GM12864 (cell line): ENCODE data around the gene C12orf42.
"Not testable (repeated sequence)": the region's sequence is repeated elsewhere in the genome, so short reads cannot be mapped to it uniquely, and the experiment has no call there.

ENCODE experiments used
- DNase-seq: peaks from one replicate; pipeline ENCODE4 v3.0.0-alpha.2; 2011; ENCODE audit warnings: low read depth
- H3K4me3 ChIP-seq: 2 replicates; pipeline ENCODE4 v1.5.1; 2011; ENCODE audit warnings: mild to moderate bottlenecking, low read depth, low read length, control low read depth
- TF ChIP-seq, protein P1 (sequence below): IDR thresholded peaks from 2 replicates; pipeline ENCODE4 v1.5.1; 2011; ENCODE audit warnings: low read depth, mild to moderate bottlenecking, moderate library complexity, low read length, control low read depth, inconsistent platforms; ENCODE audit errors: missing control alignments

C12orf42 gene

DNA sequence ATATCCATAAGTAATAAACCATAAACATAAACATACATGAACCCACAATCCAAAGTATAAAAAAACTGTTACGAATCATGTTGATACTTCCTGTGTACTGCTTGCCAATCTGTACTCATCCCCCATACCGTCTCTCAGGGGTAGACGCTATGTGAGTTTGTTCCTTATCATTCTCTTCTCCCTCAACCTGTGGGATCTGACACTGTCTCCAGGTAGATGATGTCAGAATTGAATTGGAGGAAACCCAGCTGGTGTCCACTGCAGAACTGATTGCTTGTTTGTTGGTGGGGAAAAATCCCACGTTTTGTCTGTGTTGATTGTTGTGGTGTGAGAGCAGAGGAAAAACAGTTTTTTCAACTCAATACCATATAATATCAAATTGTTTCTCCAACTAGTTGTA is 50.8 kb downstream of the C12orf42 start:
- no peak for DNase-seq
- TF ChIP-seq, protein P1, sequence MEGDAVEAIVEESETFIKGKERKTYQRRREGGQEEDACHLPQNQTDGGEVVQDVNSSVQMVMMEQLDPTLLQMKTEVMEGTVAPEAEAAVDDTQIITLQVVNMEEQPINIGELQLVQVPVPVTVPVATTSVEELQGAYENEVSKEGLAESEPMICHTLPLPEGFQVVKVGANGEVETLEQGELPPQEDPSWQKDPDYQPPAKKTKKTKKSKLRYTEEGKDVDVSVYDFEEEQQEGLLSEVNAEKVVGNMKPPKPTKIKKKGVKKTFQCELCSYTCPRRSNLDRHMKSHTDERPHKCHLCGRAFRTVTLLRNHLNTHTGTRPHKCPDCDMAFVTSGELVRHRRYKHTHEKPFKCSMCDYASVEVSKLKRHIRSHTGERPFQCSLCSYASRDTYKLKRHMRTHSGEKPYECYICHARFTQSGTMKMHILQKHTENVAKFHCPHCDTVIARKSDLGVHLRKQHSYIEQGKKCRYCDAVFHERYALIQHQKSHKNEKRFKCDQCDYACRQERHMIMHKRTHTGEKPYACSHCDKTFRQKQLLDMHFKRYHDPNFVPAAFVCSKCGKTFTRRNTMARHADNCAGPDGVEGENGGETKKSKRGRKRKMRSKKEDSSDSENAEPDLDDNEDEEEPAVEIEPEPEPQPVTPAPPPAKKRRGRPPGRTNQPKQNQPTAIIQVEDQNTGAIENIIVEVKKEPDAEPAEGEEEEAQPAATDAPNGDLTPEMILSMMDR: no peak
- no peak overlapping the region for H3K4me3 ChIP-seq

DNA sequence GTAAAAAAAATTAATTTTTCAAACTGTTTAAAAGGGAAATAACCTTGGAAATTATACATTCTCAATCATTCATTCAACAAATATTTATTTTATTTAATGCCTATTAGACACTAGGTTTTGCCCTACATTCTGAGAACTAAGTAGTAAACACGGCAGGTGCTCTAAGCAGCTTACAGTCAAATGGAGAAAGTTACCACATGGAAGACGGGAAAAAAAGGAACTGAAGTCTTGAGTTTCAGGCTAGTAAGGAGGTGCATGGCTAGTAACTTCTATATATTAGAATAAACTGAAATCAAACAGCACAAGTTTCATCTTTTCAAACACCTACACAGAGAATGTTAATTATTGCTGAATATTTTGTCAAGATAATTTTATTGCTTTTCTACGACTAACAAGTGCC is 52.9 kb downstream of the C12orf42 start:
- DNase-seq: no peak
- H3K4me3 ChIP-seq: no peak overlapping the region
- TF ChIP-seq, protein P1: no peak

DNA sequence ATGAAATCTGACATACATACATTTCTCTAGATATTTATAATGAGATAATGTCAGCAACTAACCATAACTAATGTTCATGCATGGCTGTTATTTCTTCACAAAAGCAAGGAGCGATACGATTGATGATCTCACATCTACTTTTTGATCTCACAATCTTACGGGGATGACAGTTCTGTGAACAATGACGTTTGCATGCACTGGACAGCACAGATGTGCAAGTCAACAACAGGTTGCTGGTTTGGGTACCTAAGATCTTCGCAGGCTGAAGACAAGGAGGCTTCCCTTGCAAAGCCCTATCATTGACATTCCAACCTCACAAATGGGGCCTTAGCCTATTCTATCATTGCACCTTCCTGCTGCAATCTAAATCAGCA is 53.6 kb downstream of the C12orf42 start:
- TF ChIP-seq, protein P1: no peak
- no peak overlapping the region for H3K4me3 ChIP-seq
- DNase-seq: no peak

DNA sequence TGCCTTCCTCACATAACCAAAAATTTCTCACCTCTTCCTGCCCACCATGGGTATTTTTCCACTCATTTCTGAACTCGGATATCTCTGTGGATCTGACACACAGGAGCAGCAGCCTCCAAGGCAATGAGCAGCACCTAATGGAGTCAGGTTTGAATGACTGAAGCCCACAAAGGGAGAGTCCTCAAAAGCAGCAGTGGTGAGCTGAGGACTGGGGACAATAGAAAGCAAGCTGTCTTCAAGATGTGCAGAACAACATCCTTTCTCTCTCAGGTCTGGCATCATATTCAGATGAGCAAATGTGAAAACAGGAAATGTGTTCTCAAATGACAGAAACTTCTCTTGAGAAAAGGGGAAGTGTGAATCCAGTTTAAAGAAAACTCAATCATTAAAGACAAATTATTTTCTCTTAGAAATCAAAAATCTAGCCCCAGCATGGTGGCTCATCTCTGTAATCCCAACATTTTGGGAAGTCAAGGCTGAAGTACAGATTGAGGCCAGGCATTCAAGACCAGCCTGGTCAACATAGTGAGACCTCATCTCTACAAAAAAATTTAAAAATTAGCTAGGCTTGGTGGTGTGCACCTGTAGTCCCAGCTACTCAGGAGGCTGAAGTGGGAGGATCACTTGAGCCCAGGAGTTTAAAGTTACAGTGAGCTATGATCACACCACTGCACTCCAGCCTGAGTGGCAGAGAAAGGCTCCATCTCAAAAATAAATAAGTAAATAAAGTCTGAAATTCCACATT is 54.2 kb downstream of the C12orf42 start:
- peak; percentile 92 for DNase-seq
- H3K4me3 ChIP-seq: peak overlapping the region; percentile 10; the same call in 1 of the 2 replicates
- TF ChIP-seq, protein P1: no peak

DNA sequence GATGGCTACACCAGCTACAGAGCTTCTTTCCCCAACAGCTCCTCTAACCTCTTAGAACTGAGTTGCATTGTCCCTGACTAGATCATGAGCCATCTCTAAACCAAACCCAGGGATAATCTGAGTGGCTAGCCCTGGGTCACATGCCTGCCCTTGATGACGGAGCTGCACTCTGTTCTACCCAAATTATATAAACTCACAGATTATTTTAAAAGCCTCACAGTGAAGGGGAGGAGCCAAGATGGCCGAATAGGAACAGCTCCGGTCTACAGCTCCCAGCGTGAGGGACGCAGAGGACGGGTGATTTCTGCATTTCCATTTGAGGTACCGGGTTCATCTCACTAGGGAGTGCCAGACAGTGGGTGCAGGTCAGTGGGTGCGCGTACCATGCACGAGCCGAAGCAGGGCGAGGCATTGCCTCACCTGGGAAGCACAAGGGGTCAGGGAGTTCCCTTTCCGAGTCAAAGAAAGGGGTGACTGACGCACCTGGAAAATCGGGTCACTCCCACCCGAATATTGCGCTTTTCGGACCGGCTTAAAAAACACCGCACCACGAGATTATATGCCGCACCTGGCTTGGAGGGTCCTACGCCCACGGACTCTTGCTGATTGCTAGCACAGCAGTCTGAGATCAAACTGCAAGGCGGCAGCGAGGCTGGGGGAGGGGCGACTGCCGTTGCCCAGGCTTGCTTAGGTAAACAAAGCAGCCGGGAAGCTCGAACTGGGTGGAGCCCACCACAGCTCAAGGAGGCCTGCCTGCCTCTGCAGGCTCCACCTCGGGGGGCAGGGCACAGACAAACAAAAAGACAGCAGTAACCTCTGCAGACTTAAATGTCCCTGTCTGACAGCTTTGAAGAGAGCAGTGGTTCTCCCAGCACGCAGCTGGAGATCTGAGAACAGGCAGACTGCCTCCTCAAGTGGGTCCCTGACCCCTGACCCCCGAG is 61.3 kb downstream of the C12orf42 start:
- not testable (repeated sequence) for DNase-seq, H3K4me3 ChIP-seq

DNA sequence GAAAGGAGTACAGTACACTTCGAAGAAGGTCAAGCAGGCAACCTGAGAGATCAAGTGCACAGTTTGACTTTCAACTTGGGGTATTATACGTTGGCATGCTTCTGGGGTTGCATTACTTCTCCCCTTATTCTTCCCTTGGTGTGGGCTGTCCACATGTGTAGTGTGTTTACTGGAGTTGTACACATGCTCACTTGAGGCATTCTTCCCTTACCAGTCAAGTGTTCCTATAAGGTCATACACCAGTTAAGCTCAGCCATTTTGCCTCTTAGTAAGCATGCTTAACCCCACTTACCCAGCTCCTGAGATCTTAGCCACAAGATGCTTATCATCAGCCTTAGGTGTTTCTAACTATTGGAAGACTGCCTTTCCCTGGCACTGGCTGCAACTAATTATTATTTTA is 63.8 kb downstream of the C12orf42 start:
- TF ChIP-seq, protein P1: no peak
- H3K4me3 ChIP-seq: no peak overlapping the region
- no peak for DNase-seq

DNA sequence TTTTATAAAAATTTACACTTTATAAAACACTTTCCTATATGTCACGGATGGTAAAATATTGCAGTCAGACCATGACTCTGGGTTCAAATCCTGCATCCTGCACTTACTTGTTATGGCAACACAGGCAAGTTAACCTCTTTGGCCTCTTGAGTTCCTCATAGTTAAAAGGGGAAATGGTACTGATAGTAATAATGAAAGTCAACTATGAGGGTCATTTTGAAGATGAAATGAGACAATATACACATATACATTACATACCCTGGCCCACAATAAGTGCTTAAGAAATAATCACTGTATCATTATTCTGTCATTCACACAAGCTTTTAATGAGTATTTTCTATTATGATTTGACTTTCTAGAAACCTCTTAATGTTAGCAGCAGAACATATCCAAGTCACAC is 64.4 kb downstream of the C12orf42 start:
- TF ChIP-seq, protein P1: no peak
- no peak for DNase-seq
- H3K4me3 ChIP-seq: no peak overlapping the region

DNA sequence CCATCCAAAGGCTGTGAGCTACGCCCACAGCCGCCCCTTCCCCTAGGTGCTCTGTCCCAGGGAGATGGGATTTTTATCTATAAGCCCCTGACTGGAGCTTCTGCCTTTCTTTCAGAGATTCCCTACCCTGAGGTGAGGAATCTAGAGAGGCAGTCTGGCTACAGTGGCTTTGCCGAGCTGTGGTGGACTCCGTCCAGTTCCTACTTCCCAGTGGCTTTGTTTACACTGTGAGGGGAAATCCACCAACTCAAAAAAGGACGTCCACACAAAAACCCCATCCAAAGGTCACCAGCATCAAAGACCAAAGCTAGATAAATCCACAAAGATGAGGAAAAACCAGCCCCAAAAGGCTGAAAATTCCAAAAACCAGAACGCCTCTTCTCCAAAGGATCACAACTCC is 70.1 kb downstream of the C12orf42 start:
- DNase-seq, H3K4me3 ChIP-seq: not testable (repeated sequence)

DNA sequence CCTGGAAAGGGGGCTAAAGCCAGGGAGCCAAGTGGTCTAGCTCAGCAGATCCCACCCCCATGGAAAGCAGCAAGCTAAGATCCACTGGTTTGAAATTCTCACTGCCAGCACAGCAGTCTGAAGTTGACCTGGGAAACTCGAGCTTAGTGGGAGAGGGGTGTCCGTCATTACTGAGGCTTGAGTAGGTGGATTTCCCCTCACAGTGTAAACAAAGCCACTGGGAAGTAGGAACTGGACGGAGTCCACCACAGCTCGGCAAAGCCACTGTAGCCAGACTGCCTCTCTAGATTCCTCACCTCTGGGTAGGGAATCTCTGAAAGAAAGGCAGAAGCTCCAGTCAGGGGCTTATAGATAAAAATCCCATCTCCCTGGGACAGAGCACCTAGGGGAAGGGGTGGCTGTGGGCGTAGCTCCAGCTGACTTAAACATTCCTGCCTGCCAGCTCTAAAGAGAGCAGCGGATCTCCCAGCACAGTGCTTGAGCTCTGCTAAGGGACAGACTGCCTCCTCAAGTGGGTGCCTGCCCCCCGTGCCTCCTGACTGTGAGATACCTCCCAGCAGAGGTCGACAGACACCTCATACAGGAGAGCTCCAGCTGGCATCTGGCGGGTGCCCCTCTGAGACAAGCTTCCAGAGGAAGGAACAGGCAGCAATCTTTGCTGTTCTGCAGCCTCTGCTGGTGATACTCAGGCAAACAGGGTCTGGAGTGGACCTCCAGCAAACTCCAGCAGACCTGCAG is 70.8 kb downstream of the C12orf42 start:
- DNase-seq, H3K4me3 ChIP-seq: not testable (repeated sequence)
